ENCODE measurements around the gene ASS1. TPM values are rescaled to one million over a fixed set of nuclear protein-coding genes. Genes with fewer than 3 reads are reported as not detected.

Gene ASS1
- 392 and 393 TPM in 2 replicates for total RNA-seq

DNA sequence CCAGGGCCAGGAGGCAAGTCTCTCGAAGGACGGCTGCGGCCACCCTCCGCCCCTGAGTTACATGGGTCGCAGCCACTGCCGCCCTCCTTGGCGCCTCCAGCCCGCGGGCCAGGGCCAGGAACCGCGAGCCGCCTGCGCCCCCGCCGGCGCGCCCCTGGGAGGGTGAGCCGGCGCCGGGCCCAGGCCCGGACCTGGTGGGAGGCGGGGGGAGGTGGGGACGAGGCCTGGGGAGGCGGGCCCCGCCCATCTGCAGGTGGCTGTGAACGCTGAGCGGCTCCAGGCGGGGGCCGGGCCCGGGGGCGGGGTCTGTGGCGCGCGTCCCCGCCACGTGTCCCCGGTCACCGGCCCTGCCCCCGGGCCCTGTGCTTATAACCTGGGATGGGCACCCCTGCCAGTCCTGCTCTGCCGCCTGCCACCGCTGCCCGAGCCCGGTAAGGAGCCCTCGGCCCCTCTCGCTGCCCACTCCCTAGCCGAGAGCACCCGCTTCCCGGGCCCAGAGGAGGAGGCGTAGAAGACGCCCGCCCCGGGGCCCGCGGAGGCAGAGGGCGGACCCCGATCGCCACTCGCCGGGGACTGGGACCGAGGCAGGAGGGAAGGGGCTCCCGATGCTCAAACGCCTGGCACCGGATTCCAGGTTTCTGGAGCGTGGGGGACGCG is at the start of gene ASS1:
ASS1 (plus strand) TSS at position 397 of the 657 bp plus-strand sequence. CDS start 7,268 bp downstream, outside the sequence.

Other genes with a start within 250 kb of the ASS1 start
- under 0.01 and 0.21 TPM in 2 replicates for gene HMCN2, start 179.2 kb upstream of the ASS1 start, total RNA-seq
- 29.0 and 30.6 TPM in 2 replicates for gene FUBP3, start 134.6 kb downstream of the ASS1 start, total RNA-seq
- gene PRDM12, start 219.6 kb downstream of the ASS1 start, total RNA-seq, result 0.21 TPM in 1 of 2 replicates, not detected in the other
- 29.4 and 35.2 TPM in 2 replicates for gene EXOSC2, start 248.8 kb downstream of the ASS1 start, total RNA-seq